ENCODE data around the gene ACADS.

DNA sequence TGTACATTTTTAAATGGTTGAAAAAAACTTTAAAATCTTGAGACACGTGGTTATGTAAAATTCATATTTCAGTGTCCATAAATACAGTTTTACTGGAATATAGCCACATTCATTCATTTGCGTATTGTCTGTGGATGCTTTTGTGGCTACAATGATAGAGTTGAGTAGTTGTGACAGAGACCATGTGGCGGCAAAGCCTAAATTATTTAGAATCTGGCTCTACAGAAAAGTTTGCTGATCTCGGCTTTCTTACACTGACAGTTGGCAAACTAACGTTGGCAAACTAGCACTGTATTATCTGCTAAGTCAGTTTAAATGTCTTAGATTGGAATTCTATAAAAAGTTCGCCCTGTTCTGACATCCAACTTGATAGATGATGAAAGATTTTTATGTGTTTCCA, 13.0 kb upstream of the ACADS start:
- TF ChIP-seq, protein P1, sequence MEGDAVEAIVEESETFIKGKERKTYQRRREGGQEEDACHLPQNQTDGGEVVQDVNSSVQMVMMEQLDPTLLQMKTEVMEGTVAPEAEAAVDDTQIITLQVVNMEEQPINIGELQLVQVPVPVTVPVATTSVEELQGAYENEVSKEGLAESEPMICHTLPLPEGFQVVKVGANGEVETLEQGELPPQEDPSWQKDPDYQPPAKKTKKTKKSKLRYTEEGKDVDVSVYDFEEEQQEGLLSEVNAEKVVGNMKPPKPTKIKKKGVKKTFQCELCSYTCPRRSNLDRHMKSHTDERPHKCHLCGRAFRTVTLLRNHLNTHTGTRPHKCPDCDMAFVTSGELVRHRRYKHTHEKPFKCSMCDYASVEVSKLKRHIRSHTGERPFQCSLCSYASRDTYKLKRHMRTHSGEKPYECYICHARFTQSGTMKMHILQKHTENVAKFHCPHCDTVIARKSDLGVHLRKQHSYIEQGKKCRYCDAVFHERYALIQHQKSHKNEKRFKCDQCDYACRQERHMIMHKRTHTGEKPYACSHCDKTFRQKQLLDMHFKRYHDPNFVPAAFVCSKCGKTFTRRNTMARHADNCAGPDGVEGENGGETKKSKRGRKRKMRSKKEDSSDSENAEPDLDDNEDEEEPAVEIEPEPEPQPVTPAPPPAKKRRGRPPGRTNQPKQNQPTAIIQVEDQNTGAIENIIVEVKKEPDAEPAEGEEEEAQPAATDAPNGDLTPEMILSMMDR (IDR thresholded peaks at IDR 0.05; ENCODE audit: low read length): no peak
- no peak for TF ChIP-seq EZH2 (IDR thresholded peaks at IDR 0.05; ENCODE audit: borderline replicate concordance, low read length)
